GM18511 (cell line): ENCODE data around the gene MAGI1.

ENCODE experiments used
- ATAC-seq: cut with Tn5 transposase; IDR thresholded peaks from one replicate; pipeline ENCODE4 v1.9.1; 2021; ENCODE audit warnings: mild to moderate bottlenecking, moderate library complexity; ENCODE audit not compliant: unreplicated experiment

MAGI1 gene

DNA sequence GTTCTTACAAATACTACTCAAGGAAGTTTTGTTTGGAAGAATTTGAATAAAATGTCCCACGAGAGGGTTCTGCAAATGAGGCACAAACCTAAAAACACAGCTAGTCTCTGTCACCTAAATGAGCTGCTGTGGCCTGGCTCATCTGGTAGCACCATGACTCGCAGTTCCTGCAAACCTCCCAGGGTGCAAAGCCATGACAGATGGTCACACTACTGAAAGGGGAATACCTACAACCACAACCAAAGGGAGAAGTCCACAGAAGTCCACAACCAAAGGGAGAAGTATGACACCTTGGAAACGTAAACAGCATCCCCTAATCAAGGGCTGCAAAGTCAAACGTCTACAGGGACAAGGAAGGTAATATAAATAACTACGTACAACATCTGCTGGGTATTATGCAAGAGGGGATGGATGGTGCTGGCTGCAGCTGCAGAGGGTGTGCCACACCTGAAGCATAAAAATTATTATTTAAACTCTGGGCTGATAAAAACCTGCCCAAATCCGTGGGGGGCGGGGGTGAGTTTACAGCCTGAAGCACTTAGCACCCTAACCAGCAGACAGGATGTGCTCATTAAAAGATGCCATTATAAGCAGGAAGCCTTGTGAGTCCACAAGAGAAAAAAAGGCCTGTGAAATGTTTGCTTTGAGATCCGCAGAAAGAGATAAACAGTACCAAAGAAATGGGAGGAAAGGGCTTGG, 184.0 kb downstream of the MAGI1 start:
- no peak for ATAC-seq

DNA sequence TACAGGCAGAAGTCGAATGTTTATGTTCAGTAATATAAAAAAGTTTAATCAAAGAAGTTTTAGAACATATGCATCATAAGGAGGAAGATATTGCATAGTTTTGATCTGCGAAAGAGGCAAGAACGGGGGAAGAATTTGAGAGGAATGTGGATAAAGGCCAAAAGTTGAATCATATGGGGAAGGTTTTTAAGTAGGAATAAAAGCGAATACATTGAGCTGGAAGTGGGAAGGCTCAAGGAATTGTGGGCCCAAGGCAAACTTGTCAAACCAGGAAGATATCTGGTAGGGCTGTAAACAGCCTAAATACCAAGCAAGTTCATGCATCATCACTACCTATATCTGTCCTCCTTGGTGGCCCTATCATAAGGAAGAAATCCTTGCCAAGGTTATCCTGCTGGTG, 186.9 kb downstream of the MAGI1 start:
- no peak for ATAC-seq

DNA sequence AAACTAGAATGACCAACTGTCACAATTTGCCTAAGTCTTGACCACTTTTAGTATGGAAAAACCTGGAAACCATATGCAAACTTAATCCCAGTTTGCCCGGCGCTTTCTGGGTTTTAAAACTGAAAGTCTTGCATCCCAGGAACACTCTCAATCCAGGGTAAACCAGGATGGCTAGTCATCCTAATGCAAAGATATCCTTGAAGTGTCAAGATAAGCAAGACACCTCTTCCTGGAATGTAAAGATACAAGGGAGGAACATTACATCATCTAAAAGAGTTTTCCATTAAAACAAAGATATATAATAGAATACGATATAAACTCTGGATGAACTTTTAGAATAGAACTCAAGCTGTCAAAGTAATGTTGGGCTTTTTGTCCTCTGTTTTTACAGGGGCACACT, 188.5 kb downstream of the MAGI1 start:
- ATAC-seq = no peak

DNA sequence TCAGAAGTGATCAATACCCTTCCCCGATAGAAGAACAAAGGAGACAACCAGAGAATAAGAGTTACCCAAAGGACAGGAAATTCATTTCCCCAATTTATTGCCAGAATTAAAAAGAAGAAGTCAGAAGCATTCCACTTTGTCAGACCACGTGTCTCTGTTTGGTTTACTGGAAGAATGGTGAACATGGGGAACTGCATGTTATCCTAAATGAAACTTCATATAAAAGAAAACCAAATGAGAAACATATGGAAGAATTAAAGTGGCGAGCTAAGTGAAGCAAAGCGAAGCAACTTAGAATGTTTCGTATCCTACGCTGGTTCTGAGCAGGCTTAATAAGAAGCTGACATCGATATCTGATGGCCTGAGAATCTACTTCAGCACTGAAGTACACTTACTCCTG, 190.7 kb downstream of the MAGI1 start:
- no peak for ATAC-seq

DNA sequence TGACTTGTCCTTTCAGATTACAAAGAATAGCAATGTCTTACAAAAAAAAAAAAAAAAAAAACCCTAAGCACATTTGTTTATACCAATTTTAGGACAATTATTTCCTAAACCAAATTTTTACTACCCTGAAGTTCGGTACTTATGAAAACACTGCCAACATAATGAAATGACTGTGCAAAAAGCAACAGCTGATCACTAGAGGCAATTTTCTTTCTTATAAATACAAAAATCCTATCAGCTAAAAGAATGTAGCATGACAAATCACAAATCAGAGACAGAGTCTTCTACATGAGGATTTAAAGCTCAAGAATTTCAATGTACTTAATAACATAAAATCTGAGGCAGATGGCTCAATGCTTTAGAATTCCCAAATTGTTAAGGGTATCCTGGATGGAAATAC, 191.8 kb downstream of the MAGI1 start:
- ATAC-seq = no peak

DNA sequence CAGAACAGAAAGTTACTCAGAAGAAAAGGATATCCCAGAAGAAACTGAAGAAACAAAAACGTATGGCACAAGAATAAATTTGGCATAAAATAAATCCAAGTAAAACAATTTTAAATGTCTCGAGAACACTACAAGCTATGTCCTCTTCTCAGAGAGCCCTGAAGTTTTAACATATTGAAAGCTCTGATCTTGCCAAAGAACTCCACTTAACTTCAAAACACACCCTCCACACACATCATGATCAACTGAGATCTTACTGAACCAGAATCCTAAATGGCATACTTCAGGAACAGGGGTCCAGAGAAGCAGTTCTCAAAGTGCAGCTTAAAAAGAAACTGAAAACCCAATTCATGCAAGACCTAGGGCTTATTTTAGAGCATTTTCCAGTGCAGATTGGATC, 194.3 kb downstream of the MAGI1 start:
- ATAC-seq = no peak

DNA sequence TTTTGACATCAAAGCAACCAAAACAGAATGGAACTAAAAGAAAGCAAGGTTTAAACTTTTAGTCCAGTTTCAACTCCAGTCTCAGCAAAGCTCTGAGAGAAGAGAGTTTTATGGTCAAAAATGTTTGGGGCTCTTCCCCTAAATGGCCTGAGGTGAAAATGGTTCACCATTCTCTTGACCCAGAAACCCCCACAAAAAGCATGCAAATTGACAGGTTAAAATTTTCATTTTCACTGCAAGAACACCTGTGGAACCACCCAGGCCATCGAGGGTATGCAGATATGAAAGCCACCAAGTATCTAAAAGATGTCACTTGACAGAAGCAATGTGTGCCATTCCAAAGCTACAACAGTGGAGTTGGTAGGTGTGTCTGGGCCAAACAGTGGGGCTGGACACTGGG, 195.0 kb downstream of the MAGI1 start:
- ATAC-seq = no peak

DNA sequence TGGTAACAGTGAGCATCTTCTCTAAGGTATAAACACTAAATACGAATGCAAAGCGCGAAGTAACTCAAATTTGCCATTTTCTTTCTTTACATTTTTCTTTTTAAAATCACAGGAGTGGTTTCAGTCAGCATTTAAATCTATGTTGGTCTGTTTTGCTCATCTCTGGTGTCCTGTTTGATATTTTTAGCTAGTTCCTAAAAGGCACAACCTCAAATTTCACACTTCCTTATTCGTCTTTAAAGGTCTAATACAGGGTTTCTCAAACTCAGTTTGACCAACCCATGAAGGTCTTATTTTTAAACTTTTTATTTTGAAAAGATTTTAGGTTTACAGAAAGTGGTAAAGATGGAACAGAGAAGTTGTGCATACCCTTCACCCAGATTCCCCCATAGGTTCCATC, 201.1 kb downstream of the MAGI1 start:
- ATAC-seq = no peak

DNA sequence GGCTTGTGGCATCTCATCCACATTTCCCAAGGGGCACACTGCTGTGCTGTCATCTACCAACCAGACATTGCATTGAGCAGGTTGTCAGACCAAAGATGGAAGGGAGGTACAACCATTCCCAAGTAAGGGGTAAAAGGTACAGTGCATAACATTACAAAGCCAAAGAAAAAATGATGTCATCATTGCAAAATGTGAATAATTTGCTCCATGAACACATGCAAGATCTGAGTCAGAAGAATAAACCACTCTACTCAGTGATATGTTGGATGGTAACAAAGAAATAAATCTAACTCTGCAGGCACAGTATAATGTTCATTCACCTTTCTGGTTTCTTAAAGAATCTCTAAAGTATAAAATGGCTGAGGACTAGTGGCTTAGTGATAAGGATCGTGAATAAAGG, 202.7 kb downstream of the MAGI1 start:
- ATAC-seq = no peak

DNA sequence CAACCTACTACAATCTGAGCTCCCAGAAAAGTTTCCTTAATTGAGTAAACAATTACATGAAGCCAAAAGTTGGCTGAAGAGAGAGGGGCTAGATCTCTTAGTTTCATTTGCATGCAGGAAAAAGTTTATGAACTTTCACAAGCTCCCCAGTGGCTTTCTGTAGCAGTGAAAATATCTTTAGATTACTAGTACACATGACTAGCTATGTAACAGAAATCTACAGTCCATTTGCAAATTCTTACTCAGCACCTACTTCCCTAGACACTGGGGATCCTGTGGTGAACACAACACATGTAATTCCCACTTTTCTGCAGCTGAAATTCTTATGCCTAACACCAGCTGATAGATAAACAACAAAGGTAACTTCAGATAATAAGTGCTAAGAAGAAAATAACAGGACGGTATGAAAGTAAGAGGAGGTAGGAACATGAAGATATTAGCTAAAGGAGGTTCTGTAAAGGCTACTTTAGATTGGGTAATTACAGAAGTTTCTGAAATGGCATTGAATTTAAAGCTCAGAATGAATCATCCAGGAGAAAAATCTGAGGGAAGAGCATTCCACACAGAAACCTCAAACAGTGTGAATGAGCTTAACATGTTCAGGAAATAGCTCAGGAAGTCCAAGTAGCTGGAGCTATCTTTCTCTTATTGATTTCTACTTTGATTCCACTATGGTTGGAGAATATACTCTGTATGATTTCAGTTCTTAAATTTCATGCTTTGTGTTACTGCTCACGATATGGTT, 204.8 kb downstream of the MAGI1 start:
- no peak for ATAC-seq

DNA sequence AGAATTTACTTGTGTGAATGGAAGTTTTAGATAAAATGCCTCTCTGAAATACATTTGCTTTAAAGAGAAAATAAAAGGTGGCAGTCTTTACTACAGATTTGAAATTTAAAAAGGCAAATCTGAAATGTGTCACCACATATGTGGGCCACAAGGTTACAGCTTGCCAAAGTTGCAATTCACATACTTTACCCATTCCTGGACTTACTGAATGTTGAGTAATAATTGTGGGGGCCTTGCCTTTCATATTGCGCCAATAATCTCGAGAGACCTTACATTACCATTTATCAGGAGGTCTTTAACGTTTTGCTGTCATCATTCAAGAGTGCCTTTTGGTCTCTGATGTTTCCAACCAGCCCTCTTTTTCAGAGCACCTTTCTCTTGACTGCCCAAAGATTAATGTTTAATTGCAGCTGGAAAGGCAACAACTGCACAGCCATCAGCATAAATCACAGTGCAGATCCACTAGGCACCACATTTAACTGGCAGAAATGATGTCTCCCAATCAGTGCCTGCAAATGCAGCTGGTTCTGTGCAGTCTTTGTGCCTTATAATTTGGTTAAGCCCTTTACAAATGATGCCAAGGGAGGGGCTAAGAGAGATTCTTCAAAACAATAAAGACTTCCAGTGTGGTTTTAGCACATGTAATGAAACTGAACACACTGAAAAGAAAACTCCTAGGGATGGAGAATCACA, 206.8 kb downstream of the MAGI1 start:
- ATAC-seq = no peak

DNA sequence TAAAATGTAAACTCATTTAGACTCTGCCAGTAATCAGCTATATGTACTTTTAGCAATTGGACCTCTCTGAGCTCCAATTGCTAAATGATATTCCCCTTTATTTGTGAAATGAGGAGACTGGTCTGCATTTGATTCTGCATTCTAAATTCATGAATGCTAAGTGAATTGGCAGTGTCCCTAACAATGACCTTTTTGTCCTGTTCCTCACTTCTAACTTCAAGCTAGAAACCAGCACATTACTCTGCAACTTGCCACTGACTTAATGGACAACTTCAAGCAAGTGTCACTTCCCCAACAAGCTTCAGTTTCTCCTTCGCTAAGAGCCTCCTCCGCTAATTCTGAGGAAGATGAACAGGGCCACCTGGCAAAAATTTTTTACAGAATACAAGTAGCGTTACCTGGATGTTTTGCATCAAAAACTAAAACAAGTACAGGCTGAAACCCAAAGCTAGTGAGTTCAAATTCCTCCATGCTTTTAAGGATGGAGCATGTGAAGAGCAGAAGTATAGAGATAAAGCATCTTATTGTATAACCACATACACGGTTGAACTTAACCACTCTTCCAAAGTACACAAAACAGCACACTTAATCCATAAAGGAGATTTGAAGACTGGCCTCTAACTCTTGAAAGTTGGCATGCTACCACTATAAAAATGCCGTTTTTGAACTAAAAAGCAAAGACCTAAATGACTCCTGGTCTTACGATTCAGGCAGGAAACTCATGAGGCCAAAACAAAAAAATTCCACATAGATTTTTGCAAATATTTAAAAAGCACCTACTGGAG, 207.6 kb downstream of the MAGI1 start:
- ATAC-seq = no peak

DNA sequence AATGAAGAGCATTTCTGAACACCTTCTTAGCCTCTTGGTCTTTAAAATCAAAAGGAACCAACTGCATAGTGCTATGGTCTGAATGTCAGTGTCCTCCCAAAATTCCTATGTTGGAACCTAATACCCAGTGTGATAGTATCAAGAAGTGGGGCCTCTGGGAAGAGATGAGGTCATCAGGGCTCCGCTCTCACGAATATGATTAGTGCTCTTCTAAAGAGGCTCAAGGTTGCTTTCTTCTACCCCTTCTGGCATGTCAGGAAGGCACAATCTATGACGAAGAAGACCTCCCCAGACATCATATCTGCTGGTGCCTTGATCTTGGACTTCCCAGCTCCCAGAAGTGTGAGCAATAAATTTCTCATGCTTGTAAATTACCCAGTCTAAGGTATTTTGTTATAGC, 209.5 kb downstream of the MAGI1 start:
- no peak for ATAC-seq

DNA sequence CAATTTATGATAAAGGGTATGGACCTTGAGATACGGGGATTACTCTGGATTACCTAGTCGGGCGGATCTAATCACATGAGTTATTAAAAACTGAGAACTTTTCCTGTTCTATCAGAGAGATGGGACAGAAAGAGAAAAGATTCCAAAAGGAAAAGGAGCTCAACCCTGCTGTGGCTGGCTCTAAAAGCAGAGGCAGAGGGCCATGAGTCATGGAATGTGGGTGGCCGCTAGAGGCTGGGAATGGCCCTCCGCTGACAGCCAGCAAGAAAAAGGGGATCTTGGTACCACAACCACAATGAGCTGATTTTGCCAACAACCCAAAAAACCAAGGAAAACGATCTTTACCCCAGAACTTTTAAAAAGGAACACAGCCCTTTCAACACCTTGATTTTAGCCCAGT, 210.0 kb downstream of the MAGI1 start:
- ATAC-seq = no peak

DNA sequence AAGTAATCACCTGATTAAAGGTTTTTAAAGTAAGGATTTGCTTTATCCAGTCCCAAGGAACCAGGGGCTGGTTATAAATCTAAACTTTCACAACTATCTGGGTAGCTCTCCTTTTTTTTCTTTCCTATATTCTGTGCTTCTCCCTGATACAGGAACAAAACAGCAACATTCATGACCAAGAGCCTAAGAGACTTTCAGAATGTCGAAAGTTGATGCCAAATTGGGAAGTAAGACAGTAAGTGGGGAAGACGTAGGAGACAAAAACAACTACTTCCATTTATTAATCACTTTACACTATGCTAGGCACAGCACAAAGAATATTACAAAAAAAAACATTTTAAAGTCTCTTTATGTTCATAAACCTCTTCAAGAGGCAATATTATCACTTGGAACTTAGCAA, 211.6 kb downstream of the MAGI1 start:
- ATAC-seq = no peak

DNA sequence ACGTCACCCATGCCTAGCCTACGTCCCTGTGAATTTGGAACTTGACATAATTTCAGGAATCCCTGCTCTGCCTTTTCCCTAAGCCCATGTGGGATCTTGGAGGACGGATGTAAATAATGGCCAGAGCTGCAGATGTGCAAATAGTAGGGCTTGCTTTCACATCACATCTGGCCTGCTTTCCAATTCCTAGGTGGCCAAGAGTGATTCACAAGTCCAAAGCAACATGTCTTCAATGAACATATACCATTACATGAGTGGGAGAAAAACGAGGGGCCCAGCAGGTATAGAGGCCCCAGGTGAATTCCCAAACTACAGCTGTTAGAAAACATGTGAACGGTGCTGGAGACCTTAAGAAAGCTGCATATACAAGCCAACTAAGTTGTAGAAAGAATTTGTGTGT, 214.6 kb downstream of the MAGI1 start:
- ATAC-seq = no peak

DNA sequence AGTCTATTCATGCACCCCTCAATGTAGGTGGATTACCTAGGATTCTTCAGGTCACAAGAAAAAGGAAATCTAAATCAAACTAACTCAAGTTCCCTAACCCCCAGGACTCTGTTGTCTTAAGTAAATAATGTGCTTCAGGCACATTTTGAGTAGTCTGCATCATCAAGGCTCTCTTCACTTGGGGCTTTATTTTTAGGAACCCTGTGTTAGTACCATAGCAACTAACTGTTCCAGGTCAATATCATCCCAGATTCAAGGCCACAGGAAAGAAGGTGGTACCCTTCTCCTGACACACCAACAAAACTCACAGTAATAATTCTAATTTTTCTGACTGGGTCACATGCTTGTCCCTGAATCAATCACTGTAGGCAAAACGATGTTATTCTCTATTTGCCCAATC, 218.1 kb downstream of the MAGI1 start:
- no peak for ATAC-seq

DNA sequence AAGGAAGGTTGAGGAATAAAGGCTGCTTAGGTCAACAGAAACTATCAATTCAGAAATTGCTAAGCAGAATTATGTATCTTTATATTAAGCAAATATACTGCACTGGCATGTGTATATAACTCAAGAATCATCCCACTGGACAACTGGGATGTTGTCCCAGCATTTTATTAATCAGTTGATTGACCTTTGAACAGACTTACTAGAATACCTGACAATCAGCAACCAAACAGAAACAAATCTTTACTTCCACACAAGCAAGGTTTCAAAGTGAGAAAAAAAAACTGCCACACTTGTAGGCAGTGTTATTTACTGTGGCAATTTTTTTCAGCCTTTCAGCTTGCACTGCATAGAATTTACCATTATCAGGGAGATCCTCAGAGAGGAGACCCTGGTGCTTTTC, 218.8 kb downstream of the MAGI1 start:
- no peak for ATAC-seq

DNA sequence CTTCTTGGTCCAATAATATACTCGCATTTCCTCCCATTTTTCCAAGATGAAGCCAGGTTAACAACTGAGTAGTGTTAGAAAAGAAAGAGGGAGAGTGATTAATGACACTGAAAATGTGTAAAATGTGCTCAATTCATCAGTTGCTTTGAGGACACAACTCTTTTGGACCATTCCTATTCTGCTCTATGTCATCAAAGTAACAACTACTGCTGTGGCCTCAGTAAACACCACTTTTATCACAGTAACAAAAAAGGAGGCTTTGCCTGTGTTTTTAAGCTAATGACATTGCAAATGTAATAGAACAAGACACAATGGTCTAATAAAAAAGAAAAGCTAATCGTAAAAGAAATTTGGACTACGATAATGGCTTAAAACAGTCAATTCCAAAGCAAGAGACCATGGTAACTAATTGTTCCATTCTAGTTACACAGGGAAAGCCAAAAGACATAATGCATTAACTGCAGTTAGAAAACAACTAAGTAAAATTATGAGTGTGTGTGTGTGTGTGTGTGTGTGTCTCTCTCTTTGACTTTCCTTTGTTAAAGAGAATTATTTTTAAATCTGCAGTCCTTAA, 221.1 kb downstream of the MAGI1 start:
- no peak for ATAC-seq

DNA sequence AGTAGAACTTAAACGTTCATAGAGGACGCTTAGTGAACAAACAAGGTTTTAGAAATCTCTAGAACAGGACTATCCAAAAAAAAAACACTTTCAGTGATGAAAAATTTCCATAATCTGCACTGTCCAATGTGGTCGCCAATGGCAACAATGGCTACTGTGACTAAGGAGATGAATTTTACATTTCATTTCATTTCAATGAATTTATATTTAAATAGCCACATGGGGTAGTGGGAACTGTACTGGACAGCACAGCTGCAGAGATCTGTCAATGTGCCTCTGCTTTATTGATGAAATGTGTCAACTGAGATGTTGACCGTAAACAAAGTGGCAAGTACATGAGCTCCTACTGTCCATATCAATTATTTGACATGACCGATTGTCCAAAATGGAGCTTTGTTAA, 222.5 kb downstream of the MAGI1 start:
- ATAC-seq = no peak
